OCI-LY3 (cell line): ENCODE measurements around the gene RPL29.

Experiments
- H2AFZ ChIP-seq: fragments of 200-600, 300-600 bp; shearing (Covaris generic); 2 replicates; pipeline ENCODE4 v1.6.0; 2014; ENCODE audit warnings: antibody characterized with exemption, low read depth, low read length
- H3K27ac ChIP-seq: fragments of 200-600, 300-600 bp; sonication (generic); 2 replicates; pipeline ENCODE4 v1.5.1; 2014; ENCODE audit warnings: mild to moderate bottlenecking, low read length, moderate library complexity, mixed read lengths
- H3K27me3 ChIP-seq: fragments of 200-600, 300-600 bp; sonication (generic); 2 replicates; pipeline ENCODE4 v1.6.1; 2014; ENCODE audit warnings: low read depth, low read length, mixed read lengths
- H3K36me3 ChIP-seq: fragments of 200-600, 300-600 bp; sonication (generic); replicated peaks from 2 replicates; pipeline ENCODE3; 2014; ENCODE audit warnings: low read depth, low read length, mixed read lengths
- H3K4me1 ChIP-seq: fragments of 300-600, 200-600 bp; sonication (generic); 2 replicates; pipeline ENCODE4 v1.6.1; 2014; ENCODE audit warnings: low read length, mixed read lengths
- H3K4me2 ChIP-seq: fragments of 200-600, 300-600 bp; sonication (generic); 2 replicates; pipeline ENCODE4 v1.6.1; 2014; ENCODE audit warnings: low read length, mixed read lengths
- H3K4me3 ChIP-seq: fragments of 300-600, 200-600 bp; sonication (generic); 2 replicates; pipeline ENCODE4 v1.5.1; 2014; ENCODE audit warnings: antibody characterized with exemption, mild to moderate bottlenecking, low read length, moderate library complexity
- H3K79me2 ChIP-seq: fragments of 300-600, 200-600 bp; shearing (Covaris generic); 2 replicates; pipeline ENCODE4 v1.6.1; 2014; ENCODE audit warnings: mild to moderate bottlenecking, low read length, mixed read lengths
- H3K9ac ChIP-seq: fragments of 300-600, 200-600 bp; shearing (Covaris generic); 2 replicates; pipeline ENCODE4 v1.6.0; 2014; ENCODE audit warnings: mild to moderate bottlenecking, low read length, moderate library complexity
- H3K9me3 ChIP-seq: fragments of 200-600, 300-600 bp; shearing (Covaris generic); 2 replicates; pipeline ENCODE4 v1.6.1; 2014; ENCODE audit warnings: low read length, mixed read lengths; ENCODE audit not compliant: insufficient read depth
- H4K20me1 ChIP-seq: fragments of 200-600, 300-600 bp; sonication (generic); 2 replicates; pipeline ENCODE4 v1.6.1; 2016; ENCODE audit warnings: low read length, mixed read lengths; ENCODE audit not compliant: insufficient read depth
- CTCF ChIP-seq: fragments of 200-600, 300-600 bp; sonication (generic); IDR thresholded peaks from 2 replicates; pipeline ENCODE4 v1.5.1; 2014; ENCODE audit warnings: antibody characterized with exemption, low read length, low read depth
- EZH2phosphoT487 ChIP-seq: fragments of 200-600 bp; shearing (Covaris generic); IDR thresholded peaks from 2 replicates; pipeline ENCODE4 v1.6.1; 2018; ENCODE audit warnings: antibody characterized with exemption, mixed run types, low read depth

Gene RPL29

DNA sequence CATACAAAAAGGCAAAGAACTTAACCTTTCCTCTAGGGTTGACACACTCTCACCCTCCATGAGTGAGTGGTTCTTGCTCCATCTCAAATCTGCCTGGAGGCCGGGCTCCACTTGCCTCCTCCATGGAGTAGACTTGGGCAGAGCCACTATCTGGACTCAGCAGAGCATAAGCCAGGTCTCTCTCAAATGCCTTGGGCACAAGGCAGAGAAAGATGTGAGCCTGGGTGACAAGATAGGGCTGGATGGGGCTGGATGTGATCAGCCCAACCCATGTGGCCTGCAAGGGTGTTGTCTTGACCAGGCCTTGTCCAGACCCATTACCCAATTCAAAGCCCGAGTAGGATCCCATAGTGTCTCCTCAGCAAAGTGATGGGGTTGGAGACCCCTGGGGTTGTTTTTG is 4.2 kb upstream of the RPL29 start:
- H3K79me2 ChIP-seq: peaks cover 9% of the 10 kb centered on the region
- peaks cover 34% of the 10 kb centered on the region for H3K27me3 ChIP-seq
- H3K27ac ChIP-seq: no peak overlapping the region
- no peak overlapping the region for H3K4me2 ChIP-seq
- H3K4me3 ChIP-seq: no peak overlapping the region
- TF ChIP-seq CTCF: no peak
- no peak for TF ChIP-seq EZH2phosphoT487
- H3K9ac ChIP-seq: no peak overlapping the region
- H3K9me3 ChIP-seq: no peaks in the 10 kb centered on the region
- peaks cover 5% of the 10 kb centered on the region for H3K4me1 ChIP-seq
- H4K20me1 ChIP-seq: no peaks in the 10 kb centered on the region
- H3K36me3 ChIP-seq: peaks cover 6% of the 10 kb centered on the region
- no peak overlapping the region for H2AFZ ChIP-seq

DNA sequence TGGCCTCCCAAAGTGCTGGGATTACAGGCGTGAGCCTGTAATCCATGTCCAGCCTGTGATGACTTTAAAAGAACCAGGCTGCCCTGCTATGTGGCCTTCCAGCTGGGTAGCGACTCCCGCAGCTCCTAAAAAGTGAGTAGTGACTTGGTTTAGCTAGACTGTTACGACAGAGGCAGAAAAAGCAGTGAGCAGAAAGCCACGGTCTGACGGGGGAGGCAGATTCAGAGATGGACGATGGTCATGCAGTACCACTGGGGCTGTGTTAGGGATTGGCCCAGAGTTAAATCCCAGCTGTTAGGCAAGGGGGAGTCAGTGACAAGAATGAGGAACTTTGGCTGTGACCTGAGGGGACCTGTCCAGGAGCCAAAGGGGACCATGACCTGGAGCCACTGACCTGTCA is 3.1 kb upstream of the RPL29 start:
- TF ChIP-seq EZH2phosphoT487: no peak
- TF ChIP-seq CTCF: no peak

DNA sequence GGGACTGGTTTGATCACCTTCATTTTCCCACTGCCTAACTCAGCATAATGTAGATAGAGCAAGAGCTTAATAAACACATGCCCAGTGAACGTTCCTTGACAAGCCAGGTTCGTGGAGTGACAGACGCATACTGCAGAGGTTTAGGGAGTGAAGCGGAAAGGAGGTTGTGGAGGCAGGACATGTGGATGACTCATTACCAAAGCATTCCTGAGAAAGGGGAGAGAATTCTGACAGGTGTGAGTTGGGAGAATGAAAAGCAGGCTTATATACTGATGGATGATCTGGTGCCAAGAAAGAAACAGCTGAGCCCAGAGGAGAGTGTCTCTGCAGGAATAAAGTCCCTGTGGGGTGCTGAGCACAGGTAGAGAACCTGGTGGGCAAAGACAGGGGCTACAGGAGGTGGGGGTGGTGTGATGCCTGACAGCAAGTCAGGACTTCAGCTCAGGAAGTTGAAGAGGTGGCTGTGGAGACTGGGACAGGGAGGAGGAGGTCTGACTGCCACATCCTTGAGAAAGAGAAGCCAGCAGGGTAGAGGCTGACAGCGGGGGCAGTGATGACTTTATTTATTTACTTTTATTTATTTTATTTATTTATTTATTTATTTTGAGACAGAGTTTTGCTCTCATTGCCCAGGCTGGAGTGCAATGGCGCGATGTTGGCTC is 2.4 kb upstream of the RPL29 start:
- H3K4me2 ChIP-seq: no peak overlapping the region

More for the DNA sequence above, 3.1 kb upstream of the RPL29 start:
- Histone ChIP-seq H3K79me2 (peaks cover 20% of the 10 kb centered on the region), H2AFZ (no peak overlapping the region), H3K4me2 (no peak overlapping the region), H3K4me1 (peaks cover 15% of the 10 kb centered on the region), H3K9ac (no peak overlapping the region), H3K4me3 (no peak overlapping the region), H3K27me3 (peaks cover 31% of the 10 kb centered on the region), H4K20me1 (0 out of 2 replicates have a peak, but pooled peaks cover 6% of the 10 kb centered on the region), H3K9me3 (no peaks in the 10 kb centered on the region), H3K36me3 (peaks cover 16% of the 10 kb centered on the region), H3K27ac (no peak overlapping the region)

GRCh38 chr3:51997172-51997571 is 1.5 kb upstream of the RPL29 start:
- no peak overlapping the region for H3K4me2 ChIP-seq
- peaks cover 25% of the 10 kb centered on the region for H3K4me1 ChIP-seq
- no peaks in the 10 kb centered on the region for H3K9me3 ChIP-seq
- H3K9ac ChIP-seq: no peak overlapping the region
- peaks cover 32% of the 10 kb centered on the region for H3K79me2 ChIP-seq
- TF ChIP-seq EZH2phosphoT487 (no peak), CTCF (no peak)
- H3K4me3 ChIP-seq: no peak overlapping the region
- H3K27ac ChIP-seq: no peak overlapping the region
- peaks cover 15% of the 10 kb centered on the region for H3K27me3 ChIP-seq
- H4K20me1 ChIP-seq: peaks cover 9% of the 10 kb centered on the region; the same call in 1 of the 2 replicates
- H2AFZ ChIP-seq: no peak overlapping the region
- H3K36me3 ChIP-seq: peaks cover 29% of the 10 kb centered on the region

More for the DNA sequence above, 2.4 kb upstream of the RPL29 start:
- Histone ChIP-seq H3K9me3 (no peaks in the 10 kb centered on the region), H3K27me3 (peaks cover 24% of the 10 kb centered on the region), H3K4me1 (peaks cover 18% of the 10 kb centered on the region), H2AFZ (no peak overlapping the region), H3K9ac (no peak overlapping the region), H4K20me1 (peaks cover 9% of the 10 kb centered on the region; the same call in 1 of the 2 replicates), H3K79me2 (peaks cover 24% of the 10 kb centered on the region), H3K4me3 (no peak overlapping the region), H3K27ac (no peak overlapping the region), H3K36me3 (peaks cover 21% of the 10 kb centered on the region)
- TF ChIP-seq CTCF (no peak), EZH2phosphoT487 (no peak)
